PC-3 (cell line): ENCODE measurements around the gene HNRNPUL2. TPM values are rescaled to one million over a fixed set of nuclear protein-coding genes. Genes with fewer than 3 reads are reported as not detected.

Source experiments
- ATAC-seq: fragments of 200-7000 bp; cut with Tn5 transposase; 2 replicates; pipeline ENCODE4 v1.9.1; 2020; ENCODE audit warnings: mild to moderate bottlenecking, moderate library complexity
- BruUV-seq: library from RNA; stranded (reverse); fragments of 400-500 nt; replicated peaks from 2 replicates; lab custom pipeline; 2021; lab: Mats Ljungman, UMichigan
- CTCF ChIA-PET: fragments of 300-600 bp; sonication (Branson Sonifier 250); formaldehyde crosslinking; loops from one replicate; lab custom pipeline; 2022; ENCODE audit warnings: antibody characterized with exemption; lab: Charles Lee
- POLR2A ChIA-PET: fragments of 300-600 bp; sonication (Branson Sonifier 250); formaldehyde crosslinking; loops from one replicate; lab custom pipeline; 2022; ENCODE audit warnings: antibody characterized with exemption; ENCODE audit not compliant: unreplicated experiment; lab: Charles Lee
- DNase-seq: peaks from one replicate; pipeline ENCODE4 v3.0.0-alpha.2; 2015
- H2AFZ ChIP-seq: fragments of 300-600 bp; sonication (generic); 2 replicates; pipeline ENCODE4 v1.6.0; 2016; ENCODE audit warnings: antibody characterized with exemption, low read length
- H3F3A ChIP-seq: fragments of 300-600 bp; sonication (generic); one replicate; pipeline ENCODE4 v1.6.0; 2017; ENCODE audit warnings: antibody characterized with exemption, low read length, control low read depth, mild to moderate bottlenecking; ENCODE audit not compliant: unreplicated experiment
- H3K27ac ChIP-seq: fragments of 300-600 bp; sonication (generic); 2 replicates; pipeline ENCODE4 v1.5.1; 2016; ENCODE audit warnings: mild to moderate bottlenecking, low read length
- H3K27me3 ChIP-seq: fragments of 300-600 bp; sonication (generic); 2 replicates; pipeline ENCODE4 v1.6.1; 2016; ENCODE audit warnings: low read length, mixed read lengths
- H3K36me3 ChIP-seq: fragments of 300-600 bp; sonication (generic); 2 replicates; pipeline ENCODE4 v1.6.1; 2016; ENCODE audit warnings: low read depth, mixed run types, low read length, mixed read lengths
- H3K4me1 ChIP-seq: fragments of 300-600 bp; sonication (generic); 2 replicates; pipeline ENCODE4 v1.5.1; 2016; ENCODE audit warnings: low read length; ENCODE audit not compliant: insufficient read depth
- H3K4me2 ChIP-seq: fragments of 300-600 bp; sonication (generic); 2 replicates; pipeline ENCODE4 v1.6.0; 2016; ENCODE audit warnings: low read length
- H3K4me3 ChIP-seq: fragments of 300-600 bp; sonication (generic); 2 replicates; pipeline ENCODE4 v1.5.1; 2016; ENCODE audit warnings: mild to moderate bottlenecking, low read length, mixed read lengths
- H3K79me2 ChIP-seq: fragments of 300-600 bp; sonication (generic); 2 replicates; pipeline ENCODE4 v1.6.1; 2017; ENCODE audit warnings: low read length, mixed read lengths
- H3K9ac ChIP-seq: fragments of 300-600 bp; sonication (generic); 2 replicates; pipeline ENCODE4 v1.6.0; 2016; ENCODE audit warnings: mild to moderate bottlenecking, low read length
- H3K9me2 ChIP-seq: fragments of 300-600 bp; sonication (generic); replicated peaks from 2 replicates; pipeline ENCODE4 v1.6.1; 2016; ENCODE audit warnings: mixed run types, low read length, mixed read lengths
- H3K9me3 ChIP-seq: fragments of 300-600 bp; sonication (generic); 2 replicates; pipeline ENCODE4 v1.6.1; 2016; ENCODE audit warnings: low read length, mixed read lengths
- H4K20me1 ChIP-seq: fragments of 300-600 bp; sonication (generic); 2 replicates; pipeline ENCODE4 v1.6.1; 2016; ENCODE audit warnings: low read length, mixed read lengths
- EZH2 ChIP-seq: fragments of 300-600 bp; sonication (generic); IDR thresholded peaks from one replicate; pipeline ENCODE4 v1.6.1; 2017; ENCODE audit warnings: antibody characterized with exemption, mild to moderate bottlenecking, low read length; ENCODE audit not compliant: unreplicated experiment
- EZH2phosphoT487 ChIP-seq: fragments of 300-600 bp; sonication (generic); IDR thresholded peaks from 2 replicates; pipeline ENCODE4 v1.6.1; 2018; ENCODE audit warnings: mild to moderate bottlenecking, antibody characterized with exemption, low read length, borderline replicate concordance
- intact Hi-C: fragments of 100-400 bp; cut with micrococcal nuclease; formaldehyde crosslinking; loops from 2 replicates; pipeline ENCODE4 v1.9.0; 2023
- total RNA-seq: library from RNA; depleted of rRNA; stranded (reverse); fragments of >200 nt; gene quantifications from 2 replicates; pipeline ENCODE4 v1.2.3, GENCODE V29; 2014
- TF ChIP-seq, protein P1 (sequence below): fragments of 300-600 bp; sonication (generic); conservative IDR thresholded peaks from 2 replicates; pipeline ENCODE4 v1.5.1; 2017; ENCODE audit warnings: antibody characterized with exemption, low read depth, mild to moderate bottlenecking, low read length

The HNRNPUL2 gene
- total RNA-seq, 1 experiment from 2014 or later = 15.5 TPM

DNA sequence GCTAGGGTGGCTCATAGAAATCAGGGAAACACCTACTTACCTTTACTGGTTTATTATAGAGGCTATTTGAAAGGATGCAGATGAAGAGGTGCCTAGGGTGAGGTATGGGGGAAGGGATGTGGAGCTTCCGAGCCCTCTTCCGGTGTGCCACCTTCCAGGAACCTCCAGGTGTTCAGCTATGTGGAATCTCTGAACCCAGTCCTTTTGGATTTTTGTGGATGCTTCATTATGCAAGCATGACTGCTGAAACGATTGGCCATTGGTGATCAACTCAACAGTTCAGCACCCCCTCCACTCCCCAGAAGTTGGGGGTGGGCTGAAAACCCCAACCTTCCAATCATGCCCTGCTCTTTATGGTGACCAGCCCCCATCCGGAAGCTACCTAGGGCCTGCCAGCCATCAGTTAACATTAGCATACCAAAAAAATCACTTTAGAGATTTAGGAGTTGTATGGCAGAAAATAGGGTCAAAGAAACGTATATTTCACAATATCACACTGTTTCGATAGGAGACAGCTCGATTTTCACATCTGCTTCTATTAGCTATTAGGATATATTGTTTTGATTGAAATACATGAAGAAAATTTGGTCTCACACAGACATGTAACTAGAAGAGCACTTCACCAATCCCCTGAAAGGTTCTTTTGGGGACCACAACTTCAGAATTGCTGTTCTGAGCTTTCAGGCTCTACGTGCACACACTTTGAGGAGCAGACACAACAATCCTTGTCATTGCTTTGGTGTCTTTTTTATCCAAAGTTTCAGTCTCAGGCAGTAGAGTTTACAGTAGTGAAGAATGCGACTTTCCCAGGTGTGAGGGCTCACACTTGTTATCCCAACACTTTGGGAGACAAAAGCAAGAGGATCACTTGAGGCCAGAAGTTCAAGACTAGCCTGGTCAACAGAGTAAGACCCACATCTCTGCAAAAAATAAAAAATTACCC, 30.9 kb upstream of the HNRNPUL2 start:
- Histone ChIP-seq H3K27me3 (no peaks in the 10 kb centered on the region), H3K9me2 (no peaks in the 10 kb centered on the region), H3K9me3 (no peaks in the 10 kb centered on the region), H4K20me1 (no peaks in the 10 kb centered on the region), H3F3A (no peaks in the 10 kb centered on the region), H2AFZ (no peak overlapping the region), H3K4me1 (peaks cover 23% of the 10 kb centered on the region), H3K36me3 (0 out of 2 replicates have a peak, but pooled peaks cover 3% of the 10 kb centered on the region), H3K4me2 (no peak overlapping the region), H3K27ac (no peak overlapping the region), H3K79me2 (peaks cover 20% of the 10 kb centered on the region), H3K9ac (no peak overlapping the region), H3K4me3 (no peak overlapping the region)
- CTCF ChIA-PET = no interaction called here
- POLR2A ChIA-PET = no interaction called here
- no peak for ATAC-seq
- TF ChIP-seq EZH2 (no peak), EZH2phosphoT487 (no peak)
- TF ChIP-seq, protein P1, sequence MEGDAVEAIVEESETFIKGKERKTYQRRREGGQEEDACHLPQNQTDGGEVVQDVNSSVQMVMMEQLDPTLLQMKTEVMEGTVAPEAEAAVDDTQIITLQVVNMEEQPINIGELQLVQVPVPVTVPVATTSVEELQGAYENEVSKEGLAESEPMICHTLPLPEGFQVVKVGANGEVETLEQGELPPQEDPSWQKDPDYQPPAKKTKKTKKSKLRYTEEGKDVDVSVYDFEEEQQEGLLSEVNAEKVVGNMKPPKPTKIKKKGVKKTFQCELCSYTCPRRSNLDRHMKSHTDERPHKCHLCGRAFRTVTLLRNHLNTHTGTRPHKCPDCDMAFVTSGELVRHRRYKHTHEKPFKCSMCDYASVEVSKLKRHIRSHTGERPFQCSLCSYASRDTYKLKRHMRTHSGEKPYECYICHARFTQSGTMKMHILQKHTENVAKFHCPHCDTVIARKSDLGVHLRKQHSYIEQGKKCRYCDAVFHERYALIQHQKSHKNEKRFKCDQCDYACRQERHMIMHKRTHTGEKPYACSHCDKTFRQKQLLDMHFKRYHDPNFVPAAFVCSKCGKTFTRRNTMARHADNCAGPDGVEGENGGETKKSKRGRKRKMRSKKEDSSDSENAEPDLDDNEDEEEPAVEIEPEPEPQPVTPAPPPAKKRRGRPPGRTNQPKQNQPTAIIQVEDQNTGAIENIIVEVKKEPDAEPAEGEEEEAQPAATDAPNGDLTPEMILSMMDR = no peak
- no peak for DNase-seq
- BruUV-seq = no TSS peak
- intact Hi-C loops = no loop called here

DNA sequence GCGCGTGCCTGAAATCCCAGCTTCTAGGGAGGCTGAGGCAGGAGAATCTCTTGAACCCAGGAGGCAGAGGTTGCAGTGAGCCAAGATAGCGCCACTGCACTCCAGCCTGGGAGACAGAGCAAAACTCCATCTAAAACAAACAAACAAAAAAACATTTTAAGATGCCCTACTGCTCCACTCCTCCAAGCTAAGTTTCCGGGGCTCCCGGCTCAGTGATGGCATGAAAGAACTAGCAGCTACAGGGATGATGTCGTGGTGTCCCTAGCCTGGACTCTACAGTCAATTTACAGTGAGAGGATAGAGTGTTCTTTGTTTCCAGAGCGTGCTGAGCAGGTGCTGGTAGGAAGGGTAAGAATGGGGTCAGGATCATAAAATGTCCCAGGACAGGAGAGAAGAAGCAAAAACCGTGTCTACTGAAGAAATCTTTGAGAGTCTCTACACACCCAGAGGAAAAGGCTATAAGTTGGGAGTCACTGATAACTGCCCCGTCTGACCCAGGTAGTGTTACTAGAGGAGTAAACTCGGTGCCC, 27.9 kb upstream of the HNRNPUL2 start:
- CTCF ChIA-PET = no interaction called here
- no peaks in the 10 kb centered on the region for H3K27me3 ChIP-seq
- TF ChIP-seq EZH2 (no peak), EZH2phosphoT487 (no peak)
- TF ChIP-seq, protein P1 = no peak
- H3F3A ChIP-seq = no peaks in the 10 kb centered on the region
- no peak overlapping the region for H3K4me3 ChIP-seq
- ATAC-seq (no peak), DNase-seq (no peak)
- H4K20me1 ChIP-seq = no peaks in the 10 kb centered on the region
- no peak overlapping the region for H3K27ac ChIP-seq
- no peak overlapping the region for H3K4me2 ChIP-seq
- H3K36me3 ChIP-seq = no peaks in the 10 kb centered on the region
- POLR2A ChIA-PET = no interaction called here
- no peak overlapping the region for H3K9ac ChIP-seq
- H3K9me2 ChIP-seq = no peaks in the 10 kb centered on the region
- H2AFZ ChIP-seq = no peak overlapping the region
- peaks cover 10% of the 10 kb centered on the region; the same call in 1 of the 2 replicates for H3K79me2 ChIP-seq
- no TSS peak for BruUV-seq
- no peaks in the 10 kb centered on the region for H3K9me3 ChIP-seq
- intact Hi-C loops = no loop called here
- H3K4me1 ChIP-seq = peaks cover 16% of the 10 kb centered on the region
